Measurements from ENCODE around the gene ATXN1. TPM values are rescaled to one million over a fixed set of nuclear protein-coding genes. Genes with fewer than 3 reads are reported as not detected.

ATXN1 gene
- total RNA-seq, 2 donors from 2014 or later, result 56.4 to 103 TPM

DNA sequence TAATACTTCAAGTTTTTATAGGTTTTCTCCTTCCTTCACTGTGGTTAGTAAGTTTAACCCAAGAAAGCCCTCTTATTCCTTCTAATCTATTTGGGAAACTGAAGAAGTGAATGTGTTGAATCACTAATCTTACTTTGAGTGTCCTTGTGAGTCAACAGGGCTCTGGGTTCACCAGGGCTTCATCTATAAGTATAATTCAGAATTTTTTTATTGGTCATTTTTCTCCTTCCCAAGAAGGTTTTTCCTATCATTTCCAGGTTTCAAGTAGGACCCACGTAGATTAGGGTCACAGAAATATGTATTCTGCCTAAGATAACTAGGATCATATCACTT lies 191.1 kb downstream of the ATXN1 start:
- peaks cover 13 to 15% of the 10 kb centered on the region in 2 donors for H3K4me1 Mint-ChIP-seq (ENCODE audit: low read depth in 2 of 2)

DNA sequence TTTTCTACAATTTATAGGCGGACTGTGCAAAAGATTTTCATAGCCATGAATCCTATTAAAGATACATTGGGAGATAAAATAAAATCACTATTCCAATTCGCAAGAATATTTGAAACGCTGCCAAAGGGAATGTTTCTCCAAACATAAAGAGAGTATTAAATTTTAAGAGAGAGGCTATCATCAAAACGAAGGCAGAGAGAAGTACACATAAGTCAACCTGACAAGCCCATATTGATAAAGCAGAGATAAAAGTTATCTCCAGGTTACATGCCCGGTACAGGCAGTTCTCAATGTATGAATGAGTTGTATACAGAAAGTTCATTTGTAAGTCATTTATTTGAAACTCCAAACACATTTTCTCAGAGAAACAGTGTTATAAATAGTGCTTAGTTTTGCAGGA lies 193.1 kb downstream of the ATXN1 start:
- no peak overlapping the region for H3K27ac Mint-ChIP-seq
- no peak for DNase-seq (ENCODE audit: low spot score)
- H3K27me3 Mint-ChIP-seq, result no peaks in the 10 kb centered on the region

More for the DNA sequence above, 191.1 kb downstream of the ATXN1 start:
- Mint-ChIP-seq H3K4me3 (no peak overlapping the region), H3K9me3 (no peaks in the 10 kb centered on the region), H3K36me3 (no peaks in the 10 kb centered on the region), H3K27me3 (no peaks in the 10 kb centered on the region), H3K27ac (peak overlapping the region in 1 of 2 donors; percentile 37)
- ATAC-seq (no peak), DNase-seq (ENCODE audit: low spot score) (no peak)

DNA sequence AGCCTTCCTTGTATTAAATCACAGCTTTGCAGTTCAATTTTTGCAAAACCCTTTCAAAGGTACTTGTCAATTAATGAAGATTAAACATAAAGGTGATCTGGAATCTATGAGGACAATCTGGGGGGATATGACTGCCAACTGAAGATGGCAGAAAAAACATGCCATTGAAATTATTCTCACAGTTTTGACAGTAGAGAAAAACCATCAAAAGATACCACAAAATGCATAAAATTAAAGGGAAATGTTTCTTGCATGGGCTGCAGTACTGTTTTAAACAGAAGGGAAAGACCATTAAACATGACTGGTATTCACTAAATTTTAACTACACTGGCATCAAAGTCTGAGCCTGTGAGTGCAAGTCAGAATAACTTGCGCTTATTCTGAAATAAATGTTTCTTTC lies 194.2 kb downstream of the ATXN1 start:
- Mint-ChIP-seq H3K36me3 (no peaks in the 10 kb centered on the region), H3K4me3 (no peak overlapping the region), H3K27ac (no peak overlapping the region), H3K27me3 (no peaks in the 10 kb centered on the region), H3K9me3 (no peaks in the 10 kb centered on the region), H3K4me1 (ENCODE audit: low read depth in 2 of 2) (peaks cover 7 to 8% of the 10 kb centered on the region in 2 donors)
- ATAC-seq (no peak), DNase-seq (ENCODE audit: low spot score) (no peak)

More for the DNA sequence above, 193.1 kb downstream of the ATXN1 start:
- Mint-ChIP-seq H3K9me3 (no peaks in the 10 kb centered on the region), H3K4me1 (ENCODE audit: low read depth in 2 of 2) (peaks cover 7 to 8% of the 10 kb centered on the region in 2 donors), H3K36me3 (no peaks in the 10 kb centered on the region), H3K4me3 (no peak overlapping the region)
- no peak for ATAC-seq

DNA sequence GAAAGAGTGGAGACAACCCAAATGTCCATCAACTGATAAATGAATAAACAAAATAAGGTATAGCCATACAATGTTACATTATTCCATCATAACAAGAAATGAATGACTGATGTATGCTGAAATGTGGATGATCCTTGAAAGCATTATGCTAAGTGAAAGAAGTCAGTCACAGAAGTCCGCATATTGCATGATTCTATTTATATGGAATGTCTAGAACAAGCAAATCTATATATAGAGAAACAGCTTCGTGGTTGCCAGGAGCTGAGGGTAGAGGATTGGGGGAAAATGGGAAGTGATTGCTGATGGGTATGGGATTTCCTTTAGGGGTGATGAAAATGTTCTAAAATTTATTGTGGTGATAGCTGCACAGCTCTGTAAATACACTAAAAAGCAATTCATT lies 196.8 kb downstream of the ATXN1 start:
- Mint-ChIP-seq H3K4me3 (no peak overlapping the region), H3K27me3 (no peaks in the 10 kb centered on the region), H3K9me3 (no peaks in the 10 kb centered on the region), H3K27ac (no peak overlapping the region), H3K4me1 (ENCODE audit: low read depth in 2 of 2) (peaks cover 0 to under 1% of the 10 kb centered on the region in 2 donors), H3K36me3 (no peaks in the 10 kb centered on the region)
- DNase-seq (ENCODE audit: low spot score), result no peak
- ATAC-seq, result no peak

DNA sequence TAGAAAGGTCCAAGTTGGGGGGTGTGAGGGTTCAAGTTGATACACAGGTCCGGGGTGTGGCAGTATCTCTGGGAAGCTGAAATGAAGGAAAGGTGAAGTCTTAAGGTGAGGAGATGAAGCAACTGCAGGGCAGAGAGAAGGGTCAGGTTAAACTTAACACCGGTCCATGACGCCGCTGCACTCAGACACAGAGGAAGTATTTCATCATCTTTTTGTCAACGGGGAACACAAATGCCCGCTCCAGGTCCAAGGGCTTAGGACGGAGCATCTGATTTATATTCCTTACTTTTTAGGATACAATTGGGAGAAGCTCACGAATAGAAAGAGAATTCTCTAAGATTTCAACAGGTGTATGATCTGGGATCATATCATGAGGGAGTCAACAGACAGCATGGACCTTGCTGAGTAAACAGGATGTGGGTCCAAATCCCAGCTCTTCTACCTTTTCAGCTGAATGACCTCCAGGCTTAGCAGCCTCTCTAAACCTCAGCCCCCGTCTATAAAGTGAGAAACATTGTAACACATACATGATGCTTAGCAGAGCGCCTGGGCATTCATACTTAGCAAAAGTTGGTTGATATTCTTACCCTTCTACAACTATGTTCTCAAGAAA lies 197.5 kb downstream of the ATXN1 start:
- no peak overlapping the region for H3K4me3 Mint-ChIP-seq
- no peaks in the 10 kb centered on the region for H3K9me3 Mint-ChIP-seq
- H3K27ac Mint-ChIP-seq, result no peak overlapping the region
- no peak for ATAC-seq
- DNase-seq (ENCODE audit: low spot score), result no peak
- no peaks in the 10 kb centered on the region for H3K4me1 Mint-ChIP-seq (ENCODE audit: low read depth in 2 of 2)
- no peaks in the 10 kb centered on the region for H3K27me3 Mint-ChIP-seq
- no peaks in the 10 kb centered on the region for H3K36me3 Mint-ChIP-seq

DNA sequence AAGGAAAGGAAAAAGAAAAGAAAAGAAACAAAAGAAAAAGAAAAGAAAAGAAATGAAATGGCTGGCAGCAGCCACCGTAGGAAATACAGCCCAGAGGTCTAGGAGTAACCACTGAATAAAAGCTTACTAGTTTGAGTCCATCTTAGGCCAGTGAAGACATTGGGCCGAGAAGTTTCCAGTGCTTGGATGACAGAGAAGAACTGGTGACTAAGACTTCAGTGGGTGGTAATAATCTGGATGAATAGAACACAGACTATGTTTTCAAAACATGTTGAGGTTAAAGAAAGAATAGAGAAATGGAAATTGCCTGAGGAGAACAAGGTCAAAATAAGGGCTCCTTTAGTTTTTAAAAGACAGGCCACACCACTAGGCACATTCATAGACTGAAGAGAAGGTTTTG lies 198.8 kb downstream of the ATXN1 start:
- no peak overlapping the region for H3K27ac Mint-ChIP-seq
- DNase-seq (ENCODE audit: low spot score) (no peak), ATAC-seq (no peak)
- no peaks in the 10 kb centered on the region for H3K9me3 Mint-ChIP-seq
- H3K36me3 Mint-ChIP-seq, result no peaks in the 10 kb centered on the region
- no peak overlapping the region for H3K4me3 Mint-ChIP-seq
- H3K27me3 Mint-ChIP-seq, result no peaks in the 10 kb centered on the region
- H3K4me1 Mint-ChIP-seq (ENCODE audit: low read depth in 2 of 2), result no peaks in the 10 kb centered on the region

DNA sequence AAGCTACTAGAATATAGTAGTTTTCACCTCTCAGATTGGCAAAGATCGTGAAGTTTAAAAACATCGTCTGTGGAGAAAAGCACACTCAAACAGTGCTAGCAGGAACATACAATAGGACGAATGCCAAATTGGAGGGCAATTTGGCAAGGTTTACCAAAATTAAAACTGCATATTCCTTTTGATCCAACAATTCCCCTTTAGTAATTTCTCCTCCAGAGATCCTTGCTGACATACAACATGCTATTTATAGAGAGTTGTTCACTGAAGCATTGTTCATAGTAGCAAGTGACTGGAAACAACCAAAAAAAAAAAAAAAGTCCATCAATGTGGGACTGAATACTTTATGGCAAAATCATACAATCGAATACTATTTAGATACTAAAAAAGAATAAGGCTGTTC lies 202.2 kb downstream of the ATXN1 start:
- H3K27me3 Mint-ChIP-seq, result no peaks in the 10 kb centered on the region
- H3K9me3 Mint-ChIP-seq, result no peaks in the 10 kb centered on the region
- no peak overlapping the region for H3K27ac Mint-ChIP-seq
- H3K4me3 Mint-ChIP-seq, result no peak overlapping the region
- no peak for DNase-seq (ENCODE audit: low spot score)
- no peak for ATAC-seq
- H3K4me1 Mint-ChIP-seq (ENCODE audit: low read depth in 2 of 2), result peaks cover 0 to 5% of the 10 kb centered on the region in 2 donors
- H3K36me3 Mint-ChIP-seq, result no peaks in the 10 kb centered on the region

DNA sequence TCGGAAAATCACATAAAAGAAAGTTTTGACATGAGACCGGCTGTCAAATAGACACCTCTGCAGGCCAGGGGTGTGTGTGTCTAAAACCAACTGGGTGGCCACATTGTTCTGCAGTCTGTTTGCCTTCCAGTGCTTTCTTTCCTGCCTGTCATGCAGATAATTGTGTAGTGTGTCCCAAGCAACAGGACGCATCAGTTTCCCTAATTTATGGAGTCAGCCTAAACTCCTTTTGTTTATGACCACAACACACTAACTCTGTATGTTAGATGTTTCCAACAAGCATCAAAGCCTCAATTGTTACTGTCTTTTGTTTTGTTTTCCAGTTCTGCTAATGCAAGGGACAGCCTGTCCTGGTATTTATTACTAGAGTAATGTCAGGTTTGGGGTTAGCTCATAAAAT lies 205.7 kb downstream of the ATXN1 start:
- Mint-ChIP-seq H3K36me3 (no peaks in the 10 kb centered on the region), H3K27me3 (no peaks in the 10 kb centered on the region), H3K4me1 (ENCODE audit: low read depth in 2 of 2) (peaks cover 0 to 5% of the 10 kb centered on the region in 2 donors), H3K9me3 (no peaks in the 10 kb centered on the region), H3K27ac (no peak overlapping the region), H3K4me3 (no peak overlapping the region)
- DNase-seq (ENCODE audit: low spot score), result no peak
- ATAC-seq, result no peak

DNA sequence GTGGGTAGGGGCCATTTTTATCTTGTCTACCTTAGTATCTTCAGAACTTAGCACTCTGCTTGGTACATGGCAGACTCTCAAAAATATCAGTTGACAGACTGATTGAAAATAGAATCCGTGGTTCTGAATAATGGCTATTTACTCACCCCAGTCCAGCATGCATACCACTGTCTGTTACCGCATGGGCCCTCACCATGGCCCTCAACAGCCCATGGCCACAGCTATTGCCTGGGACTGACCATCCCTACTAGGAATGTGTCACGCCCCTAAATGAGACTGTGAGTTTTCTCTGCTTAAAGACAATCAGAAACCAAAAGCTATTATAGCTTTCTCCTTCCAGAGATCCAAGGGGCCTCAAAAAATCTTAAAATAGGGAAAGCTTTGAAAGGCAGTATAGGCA lies 207.7 kb downstream of the ATXN1 start:
- no peak for ATAC-seq
- no peaks in the 10 kb centered on the region for H3K27me3 Mint-ChIP-seq
- H3K27ac Mint-ChIP-seq, result no peak overlapping the region
- no peaks in the 10 kb centered on the region for H3K9me3 Mint-ChIP-seq
- DNase-seq (ENCODE audit: low spot score), result no peak
- no peak overlapping the region for H3K4me3 Mint-ChIP-seq
- H3K4me1 Mint-ChIP-seq (ENCODE audit: low read depth in 2 of 2), result peaks cover 0 to 8% of the 10 kb centered on the region in 2 donors
- no peaks in the 10 kb centered on the region for H3K36me3 Mint-ChIP-seq

DNA sequence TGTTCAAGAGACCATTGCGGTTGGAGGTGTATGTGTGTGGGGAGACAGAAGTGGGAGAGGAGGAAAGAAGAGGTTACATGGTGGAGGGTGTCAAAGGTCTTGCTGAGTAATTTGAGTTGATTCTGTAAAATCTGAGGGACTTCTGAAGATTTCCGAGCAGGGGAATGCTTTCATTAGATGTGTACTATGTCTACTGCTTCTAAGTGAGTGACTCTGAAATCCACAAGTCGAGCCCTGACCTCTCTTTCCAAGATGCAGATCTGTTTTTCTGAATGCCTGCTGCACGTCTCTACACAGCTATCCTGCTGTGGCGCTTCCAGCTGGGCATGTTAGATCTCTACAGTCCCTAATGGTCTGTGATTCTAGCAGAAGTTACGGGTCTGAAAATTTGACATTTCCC lies 209.8 kb downstream of the ATXN1 start:
- no peaks in the 10 kb centered on the region for H3K36me3 Mint-ChIP-seq
- H3K4me1 Mint-ChIP-seq (ENCODE audit: low read depth in 2 of 2), result peaks cover 0 to 8% of the 10 kb centered on the region in 2 donors
- no peaks in the 10 kb centered on the region for H3K27me3 Mint-ChIP-seq
- no peaks in the 10 kb centered on the region for H3K9me3 Mint-ChIP-seq
- no peak overlapping the region for H3K27ac Mint-ChIP-seq
- DNase-seq (ENCODE audit: low spot score), result no peak
- ATAC-seq, result no peak
- no peak overlapping the region for H3K4me3 Mint-ChIP-seq

DNA sequence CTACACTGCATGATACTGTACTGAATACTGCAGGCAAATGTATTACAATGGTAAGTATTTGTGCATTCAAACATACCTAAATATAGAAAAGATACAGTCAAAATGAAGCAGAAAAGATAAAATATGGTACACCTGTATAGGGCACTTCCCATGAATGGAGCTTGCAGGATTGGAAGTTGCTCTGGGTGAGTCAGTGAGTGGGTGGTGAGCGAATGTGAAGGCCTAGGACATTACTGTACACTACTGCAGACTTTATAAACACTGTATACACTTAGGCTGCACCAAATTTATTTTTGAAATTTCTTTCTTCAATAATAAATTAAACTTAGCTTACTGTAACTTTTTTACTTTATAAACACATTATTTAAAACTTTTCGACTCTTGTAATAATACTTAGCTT lies 213.1 kb downstream of the ATXN1 start:
- Mint-ChIP-seq H3K36me3 (peaks cover 4% of the 10 kb centered on the region), H3K4me3 (no peak overlapping the region), H3K4me1 (ENCODE audit: low read depth in 2 of 2) (peaks cover 0 to 10% of the 10 kb centered on the region in 2 donors)

DNA sequence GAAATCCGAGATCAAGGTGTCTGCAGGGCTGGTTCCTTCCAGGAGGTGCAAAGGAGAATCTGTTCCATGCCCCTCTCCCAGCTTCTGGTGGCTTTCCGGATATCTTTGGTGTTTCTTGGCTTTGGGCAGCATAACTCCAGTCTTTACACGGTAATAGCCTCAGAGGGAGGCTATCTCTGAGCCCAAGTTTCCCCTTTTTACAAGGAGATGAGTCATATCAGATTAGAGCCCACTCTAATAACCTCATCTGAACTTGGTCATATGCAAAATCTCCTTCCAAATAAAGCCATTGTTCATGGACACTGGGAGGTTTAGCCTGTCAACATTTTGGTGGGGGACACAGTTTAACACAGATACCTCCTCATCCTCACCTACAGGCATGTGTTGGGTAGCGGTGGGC lies 213.7 kb downstream of the ATXN1 start:
- DNase-seq (ENCODE audit: low spot score) (no peak), ATAC-seq (no peak)
- H3K36me3 Mint-ChIP-seq, result peaks cover 4% of the 10 kb centered on the region
- no peaks in the 10 kb centered on the region for H3K27me3 Mint-ChIP-seq
- no peak overlapping the region for H3K4me3 Mint-ChIP-seq
- peaks cover 0 to 10% of the 10 kb centered on the region in 2 donors for H3K4me1 Mint-ChIP-seq (ENCODE audit: low read depth in 2 of 2)
- no peaks in the 10 kb centered on the region for H3K9me3 Mint-ChIP-seq
- H3K27ac Mint-ChIP-seq, result no peak overlapping the region

More for the DNA sequence above, 213.1 kb downstream of the ATXN1 start:
- Mint-ChIP-seq H3K9me3 (no peaks in the 10 kb centered on the region), H3K27me3 (no peaks in the 10 kb centered on the region), H3K27ac (no peak overlapping the region)
- DNase-seq (ENCODE audit: low spot score) (no peak), ATAC-seq (no peak)

DNA sequence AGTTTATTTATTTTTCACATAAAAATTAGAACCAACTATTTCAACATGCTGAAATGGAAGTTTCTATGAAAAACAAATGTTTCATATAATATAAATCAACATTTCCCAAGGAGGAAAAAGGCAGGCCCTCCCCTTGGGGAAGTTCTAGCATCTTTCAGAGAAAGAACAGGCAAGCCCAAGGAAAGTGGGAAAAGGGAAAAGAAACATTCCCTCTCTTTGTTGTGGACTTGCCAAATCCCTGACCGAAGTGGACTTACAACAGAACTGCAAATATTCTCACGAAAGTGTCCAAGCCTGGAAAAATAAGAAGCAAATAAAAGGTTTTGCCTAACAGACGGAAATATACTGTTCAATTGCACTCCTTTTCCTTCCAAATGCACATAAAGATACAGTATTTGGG lies 214.4 kb downstream of the ATXN1 start:
- H3K27ac Mint-ChIP-seq, result no peak overlapping the region
- H3K36me3 Mint-ChIP-seq, result peaks cover 4% of the 10 kb centered on the region
- H3K9me3 Mint-ChIP-seq, result no peaks in the 10 kb centered on the region
- H3K4me1 Mint-ChIP-seq (ENCODE audit: low read depth in 2 of 2), result peaks cover 0 to 10% of the 10 kb centered on the region in 2 donors
- H3K27me3 Mint-ChIP-seq, result no peaks in the 10 kb centered on the region
- no peak overlapping the region for H3K4me3 Mint-ChIP-seq
- DNase-seq (ENCODE audit: low spot score), result no peak
- ATAC-seq, result no peak

DNA sequence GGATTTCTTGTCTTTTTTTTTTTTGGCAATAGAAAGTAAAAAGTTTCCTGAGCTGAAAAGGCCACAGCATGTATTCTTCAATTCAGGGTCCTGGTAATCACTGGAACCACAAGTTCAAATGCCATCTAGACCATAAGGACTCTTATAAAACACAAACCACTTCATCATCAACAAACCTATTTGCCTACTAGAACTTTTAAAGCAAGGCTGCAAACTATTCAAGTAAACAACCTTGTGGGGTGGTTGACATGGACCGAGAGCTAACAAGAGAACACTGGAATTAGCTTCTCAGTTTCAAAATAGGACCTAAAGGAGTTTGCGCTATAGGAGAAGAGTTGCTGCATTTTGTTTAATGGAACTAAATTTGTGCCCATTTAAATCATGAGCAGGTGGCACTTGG lies 215.9 kb downstream of the ATXN1 start:
- ATAC-seq (no peak), DNase-seq (ENCODE audit: low spot score) (no peak)
- Mint-ChIP-seq H3K36me3 (peaks cover 4% of the 10 kb centered on the region), H3K27me3 (no peaks in the 10 kb centered on the region), H3K4me3 (no peak overlapping the region), H3K27ac (peak overlapping the region in 1 of 2 donors; percentile 48), H3K4me1 (ENCODE audit: low read depth in 2 of 2) (peaks cover 0 to 14% of the 10 kb centered on the region in 2 donors), H3K9me3 (no peaks in the 10 kb centered on the region)

DNA sequence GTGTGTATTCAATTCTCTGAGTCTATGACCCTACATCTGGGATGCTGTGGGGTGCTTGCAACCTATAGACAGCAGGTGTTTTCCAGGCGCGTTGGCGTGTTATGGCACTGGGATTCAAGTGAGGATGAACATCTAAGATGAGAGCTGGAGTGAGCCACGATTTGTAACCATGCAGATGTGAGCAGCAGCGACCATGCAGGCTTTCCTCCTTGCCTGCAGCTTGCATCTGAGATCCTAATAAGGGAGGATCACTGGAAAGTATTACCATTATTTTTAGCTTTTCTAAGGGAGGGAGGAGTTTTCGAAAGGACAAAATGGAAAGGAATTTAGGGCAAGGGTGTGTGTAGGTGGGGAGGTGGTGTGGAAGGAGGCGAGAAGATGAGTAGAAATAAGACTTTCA lies 216.7 kb downstream of the ATXN1 start:
- peaks cover 4% of the 10 kb centered on the region for H3K36me3 Mint-ChIP-seq
- no peaks in the 10 kb centered on the region for H3K27me3 Mint-ChIP-seq
- ATAC-seq (no peak), DNase-seq (ENCODE audit: low spot score) (no peak)
- no peak overlapping the region for H3K4me3 Mint-ChIP-seq
- H3K4me1 Mint-ChIP-seq (ENCODE audit: low read depth in 2 of 2), result peaks cover 4 to 15% of the 10 kb centered on the region in 2 donors
- H3K27ac Mint-ChIP-seq, result peak overlapping the region in 1 of 2 donors; percentile 1
- H3K9me3 Mint-ChIP-seq, result no peaks in the 10 kb centered on the region

Measured in natural killer cell treated with Interleukin-12 subunit alpha and Interleukin-12 subunit beta and Interleukin-15 and Interleukin-18, amount 100 ng/mL, for 72 hours (primary cell).